GM18505 (cell line): ENCODE measurements around the gene SLC12A7.
"Not testable (repeated sequence)": the region's sequence is repeated elsewhere in the genome, so short reads cannot be mapped to it uniquely, and the experiment has no call there.

Experiments used
- ATAC-seq: cut with Tn5 transposase; IDR thresholded peaks from one replicate; pipeline ENCODE4 v1.9.1; 2021; ENCODE audit not compliant: unreplicated experiment
- POLR2A ChIP-seq: IDR thresholded peaks from 4 replicates; pipeline ENCODE4 v1.6.1; 2011; ENCODE audit warnings: borderline replicate concordance; ENCODE audit not compliant: insufficient read depth, insufficient read length; ENCODE audit errors: extremely low read depth

The SLC12A7 gene

DNA sequence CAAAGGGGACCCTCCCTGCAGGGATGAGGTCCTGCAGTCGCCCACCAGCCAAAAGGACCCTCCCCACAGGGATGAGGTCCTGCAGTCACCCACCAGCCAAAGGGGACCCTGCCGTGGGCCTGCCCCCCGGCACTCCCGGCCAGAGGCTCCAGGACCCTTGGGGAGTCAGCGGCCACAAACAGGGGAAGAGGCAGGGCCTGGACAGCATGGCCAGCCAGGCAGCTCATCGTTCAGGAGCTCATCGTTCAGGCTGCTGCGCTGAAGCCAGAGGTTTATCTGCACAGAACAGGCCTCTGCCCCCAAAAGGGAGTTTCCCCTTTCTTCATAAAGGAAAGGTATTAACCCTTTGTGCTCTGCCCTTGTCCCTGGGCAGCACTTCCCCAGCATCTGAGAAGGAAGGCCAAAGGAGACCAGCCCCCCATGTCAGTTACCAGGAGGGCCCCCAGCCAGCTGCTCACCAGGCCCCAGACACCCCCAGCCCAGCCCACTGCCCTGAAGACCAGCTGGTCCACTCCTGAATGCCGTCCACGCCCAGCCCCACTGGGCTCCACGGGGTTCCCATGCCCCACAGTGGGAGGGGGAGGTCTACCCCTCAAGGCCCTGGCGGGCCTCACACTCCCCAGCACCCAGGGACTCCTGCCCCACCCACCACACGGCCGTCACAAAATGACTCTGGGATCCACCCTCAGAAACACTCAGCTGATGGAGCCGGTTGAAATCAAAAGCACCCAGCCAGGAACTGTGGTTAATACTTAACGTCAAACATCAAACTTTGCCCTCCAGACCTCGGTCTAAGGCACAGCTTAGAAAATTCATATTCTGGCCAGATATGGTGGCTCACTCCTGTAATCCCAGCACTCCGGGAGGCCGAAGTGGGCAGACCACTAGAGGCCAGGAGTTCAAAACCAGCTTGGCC lies 6.3 kb downstream of the SLC12A7 start:
- TF ChIP-seq POLR2A, result no peak
- no peak for ATAC-seq

DNA sequence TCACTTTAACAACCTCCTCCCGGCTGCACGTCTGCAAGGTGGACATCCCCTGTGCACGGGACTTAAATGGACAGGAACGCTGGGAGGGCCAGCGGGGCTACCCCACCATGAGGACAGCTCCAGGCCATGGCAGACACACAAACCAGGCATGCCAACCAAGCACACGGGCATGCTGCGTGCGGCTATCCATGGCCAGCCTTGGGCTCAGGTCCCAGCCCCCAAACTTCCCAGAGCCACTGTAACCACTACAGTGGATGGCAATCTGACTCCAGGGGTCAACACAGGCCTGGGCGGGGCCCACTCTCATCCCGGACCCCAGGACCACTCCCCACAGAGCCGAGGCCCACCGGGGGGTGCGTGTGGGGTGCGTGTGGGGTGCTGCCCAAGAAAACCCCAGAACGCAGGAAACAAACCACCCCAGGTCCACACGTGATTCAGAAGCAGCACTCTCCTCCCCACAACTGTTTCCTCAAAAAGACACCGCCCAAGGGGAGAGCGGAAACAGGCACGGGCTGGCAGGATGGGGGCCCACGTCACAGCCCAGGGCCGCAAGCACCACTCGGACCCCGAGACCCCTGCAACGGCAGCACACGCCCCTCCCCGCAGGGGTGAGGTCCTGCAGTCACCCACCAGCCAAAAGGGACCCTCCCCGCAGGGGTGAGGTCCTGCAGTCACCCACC lies 7.4 kb downstream of the SLC12A7 start:
- no peak for ATAC-seq
- TF ChIP-seq POLR2A, result no peak

DNA sequence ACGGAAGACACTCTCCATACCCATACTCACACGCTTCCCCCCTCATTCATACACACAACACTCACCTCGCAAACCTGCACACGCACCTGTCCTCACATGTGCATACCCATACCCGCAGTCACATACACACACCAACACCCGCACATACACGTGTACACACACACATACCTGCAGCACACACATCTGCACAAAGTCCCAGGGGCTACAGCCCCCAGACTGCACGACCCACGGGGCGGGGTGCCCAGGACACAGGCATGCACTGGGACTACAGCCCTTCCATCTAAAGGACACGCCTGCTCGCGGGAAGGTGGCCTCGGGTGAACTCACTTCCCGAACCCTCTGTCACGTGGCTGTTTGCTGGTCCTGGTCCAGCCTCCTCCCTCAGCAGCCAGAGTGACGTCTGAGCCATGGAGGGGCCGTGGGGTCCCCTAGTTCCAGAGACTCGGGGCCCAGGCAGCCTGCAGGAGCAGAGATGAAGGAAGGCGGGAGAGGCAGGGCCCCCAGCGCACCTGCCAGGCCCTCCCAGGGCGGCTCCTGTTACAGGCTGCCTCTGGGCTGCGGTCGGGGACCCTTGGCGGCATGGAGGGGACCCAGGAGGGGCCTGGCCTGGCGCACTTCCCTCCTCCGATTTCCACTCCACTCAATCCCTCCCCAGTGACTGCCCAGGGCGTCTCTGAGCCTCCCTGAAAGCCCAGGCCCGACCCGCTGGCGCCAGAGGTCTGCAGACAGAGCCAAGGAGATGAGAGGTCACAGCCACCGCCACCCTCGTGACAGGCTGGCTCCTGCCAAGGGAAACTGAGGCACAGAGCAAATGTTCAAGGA lies 8.1 kb downstream of the SLC12A7 start:
- no peak for ATAC-seq

DNA sequence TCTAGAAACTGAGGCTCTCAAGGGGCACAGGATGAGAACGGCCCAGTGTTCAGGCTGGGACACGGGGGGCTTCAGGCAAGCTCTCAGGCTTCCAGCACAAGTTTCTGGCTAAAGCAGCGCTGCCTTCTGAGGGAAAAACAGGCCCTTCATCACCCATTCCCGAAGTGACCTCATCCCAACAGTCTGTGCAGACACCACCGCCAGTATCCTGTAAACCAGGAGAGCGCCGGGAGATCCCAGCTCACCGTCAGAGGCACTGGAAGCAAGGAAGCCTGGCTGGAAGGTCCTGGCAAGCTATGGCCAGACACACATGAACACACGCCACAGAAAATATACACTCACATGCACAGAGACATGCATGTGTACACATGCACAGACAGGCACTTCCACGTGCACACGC lies 8.8 kb downstream of the SLC12A7 start:
- no peak for TF ChIP-seq POLR2A
- ATAC-seq, result no peak

More for the DNA sequence above, 8.1 kb downstream of the SLC12A7 start:
- TF ChIP-seq POLR2A, result no peak

DNA sequence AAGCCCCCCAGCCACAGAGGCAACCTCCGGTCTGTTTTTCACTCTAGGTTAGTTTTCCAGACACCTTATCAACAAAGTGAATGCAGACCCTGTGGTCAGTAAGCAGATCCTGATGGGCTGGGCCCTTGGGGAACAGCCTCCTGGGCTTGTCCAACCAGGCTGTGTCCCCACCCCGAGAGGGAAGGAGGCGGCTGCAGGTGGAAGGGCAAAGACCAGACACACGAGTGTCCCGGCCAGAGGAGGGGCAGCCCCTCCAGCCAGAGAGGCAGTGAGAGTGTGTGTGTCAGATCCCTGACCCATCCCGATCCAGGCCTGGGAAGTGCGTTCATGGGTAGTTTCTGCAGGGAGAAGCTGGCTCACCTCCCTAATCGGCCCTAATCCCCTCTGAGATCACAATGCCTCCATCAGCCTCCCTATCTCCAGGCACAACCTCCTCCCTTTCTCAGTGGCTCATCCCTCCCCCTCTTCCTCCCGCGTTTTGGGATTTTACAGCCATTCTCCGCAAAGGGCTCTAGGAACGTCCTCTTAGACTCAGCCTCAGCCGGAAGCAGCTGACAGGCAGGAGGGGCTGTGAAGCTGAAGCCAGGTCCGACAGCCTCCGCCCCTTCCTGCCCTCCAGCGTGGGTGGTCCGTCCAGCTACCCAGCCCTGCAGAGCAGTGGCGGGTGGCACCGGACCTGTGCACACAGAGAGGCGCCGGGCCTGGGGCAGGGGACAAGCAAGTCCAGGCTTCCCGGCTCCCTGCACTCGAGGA lies 9.7 kb downstream of the SLC12A7 start:
- no peak for ATAC-seq
- no peak for TF ChIP-seq POLR2A

- TF ChIP-seq POLR2A, result no peak
- no peak for ATAC-seq
Measured at GRCh38 chr5:1100664-1101574, 10.9 kb downstream of the SLC12A7 start.

DNA sequence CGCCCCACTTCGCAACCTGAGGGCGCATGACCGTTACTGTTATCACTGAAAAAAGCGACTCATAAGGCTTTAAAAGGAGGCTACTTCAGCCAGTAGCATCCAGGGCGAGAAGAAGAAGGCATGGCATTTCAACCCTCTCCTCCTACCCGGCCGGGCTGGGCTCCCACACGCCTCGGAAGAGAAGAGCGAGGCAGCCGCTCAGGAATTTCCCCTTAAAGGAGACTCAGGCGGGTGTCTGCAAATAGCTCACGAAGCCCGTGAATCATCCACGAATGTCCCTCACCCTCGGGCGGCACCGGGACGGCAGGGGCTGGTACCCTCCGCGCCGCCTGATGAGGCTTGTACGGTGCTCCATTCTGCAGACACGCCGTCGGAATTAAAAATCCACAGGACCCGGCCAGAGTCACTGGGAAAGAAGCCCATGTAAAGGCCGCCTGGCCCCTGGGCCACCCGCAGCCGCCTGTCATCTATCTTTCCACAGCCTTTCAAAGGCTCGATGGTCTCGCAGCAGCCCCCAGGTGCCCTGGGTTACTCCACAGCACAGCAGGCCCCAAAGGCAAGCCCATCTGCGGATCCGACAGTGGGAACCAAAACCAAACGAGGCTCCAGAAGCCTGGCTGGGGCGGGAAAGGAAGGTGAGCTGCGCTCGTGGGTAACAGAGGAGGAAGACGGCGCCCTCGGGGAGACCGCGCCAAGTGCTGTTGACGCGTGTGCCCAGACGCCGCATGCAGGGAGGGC lies 11.8 kb downstream of the SLC12A7 start:
- TF ChIP-seq POLR2A, result no peak
- ATAC-seq, result no peak

- no peak for TF ChIP-seq POLR2A
- ATAC-seq, result no peak
Measured at GRCh38 chr5:1098986-1099597, 12.8 kb downstream of the SLC12A7 start.

DNA sequence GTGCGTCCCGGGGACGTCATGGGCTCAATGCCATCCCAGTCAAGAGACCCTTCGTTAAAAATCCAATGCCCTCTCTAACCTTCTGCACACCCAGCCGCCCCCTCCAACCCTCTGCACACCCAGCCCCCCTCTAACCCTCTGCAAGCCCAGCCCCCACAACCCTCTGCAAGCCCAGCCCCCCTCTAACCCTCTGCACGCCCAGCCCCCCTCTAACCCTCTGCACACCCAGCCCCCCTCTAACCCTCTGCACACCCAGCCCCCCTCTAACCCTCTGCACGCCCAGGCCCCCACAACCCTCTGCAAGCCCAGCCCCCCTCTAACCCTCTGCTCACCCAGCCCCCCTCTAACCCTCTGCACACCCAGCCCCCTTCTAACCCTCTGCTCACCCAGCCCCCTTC lies 13.9 kb downstream of the SLC12A7 start:
- not testable (repeated sequence) for ATAC-seq

- no peak for TF ChIP-seq POLR2A
- ATAC-seq, result no peak
Measured at GRCh38 chr5:1097381-1097987, 14.4 kb downstream of the SLC12A7 start.

DNA sequence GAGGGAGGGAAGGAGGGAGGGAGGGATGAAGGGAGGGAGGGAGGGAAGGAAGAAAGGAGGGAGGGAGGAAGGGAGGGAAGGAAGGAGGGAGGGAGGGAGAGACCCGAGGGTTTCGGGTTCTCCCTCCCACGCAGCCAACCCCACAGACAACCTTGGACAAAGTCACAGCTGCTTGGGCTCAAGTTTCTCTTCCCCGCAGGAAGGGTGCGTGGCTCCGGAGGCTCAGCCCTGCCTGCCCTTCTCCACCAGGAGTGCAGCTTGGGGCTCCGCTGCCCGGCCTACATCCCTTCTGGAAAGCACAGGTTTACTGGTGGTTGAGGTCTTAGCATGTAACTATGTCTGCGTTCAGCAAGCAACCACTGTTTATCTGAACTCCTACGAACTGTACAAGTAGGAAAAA lies 15.0 kb downstream of the SLC12A7 start:
- no peak for ATAC-seq
- TF ChIP-seq POLR2A, result no peak

DNA sequence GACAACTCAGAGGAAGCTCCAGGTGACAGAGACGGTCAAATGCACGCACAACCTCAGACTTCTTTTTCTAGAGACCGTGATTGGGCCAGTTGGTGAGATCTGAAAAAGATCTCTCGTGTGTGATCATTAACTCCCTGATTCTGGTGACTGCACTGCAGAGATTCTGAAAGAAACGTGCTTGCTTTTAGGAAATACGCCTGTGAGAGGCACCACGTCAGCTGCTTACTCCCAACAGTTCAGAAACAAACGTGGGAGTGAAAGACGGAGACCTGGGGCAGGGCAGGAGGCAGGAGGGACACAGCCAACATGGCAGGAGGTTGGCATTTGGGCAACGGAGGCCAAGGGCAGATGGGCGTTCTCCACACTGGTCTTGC lies 15.9 kb downstream of the SLC12A7 start:
- no peak for TF ChIP-seq POLR2A
- no peak for ATAC-seq
